GM12801 (cell line): ENCODE measurements around the gene UTS2R.

Experiments
- CTCF ChIP-seq: IDR thresholded peaks from one replicate; pipeline ENCODE4 v1.5.1; 2011; ENCODE audit warnings: control low read depth; ENCODE audit not compliant: insufficient read length; ENCODE audit errors: extremely low read depth

The UTS2R gene

DNA sequence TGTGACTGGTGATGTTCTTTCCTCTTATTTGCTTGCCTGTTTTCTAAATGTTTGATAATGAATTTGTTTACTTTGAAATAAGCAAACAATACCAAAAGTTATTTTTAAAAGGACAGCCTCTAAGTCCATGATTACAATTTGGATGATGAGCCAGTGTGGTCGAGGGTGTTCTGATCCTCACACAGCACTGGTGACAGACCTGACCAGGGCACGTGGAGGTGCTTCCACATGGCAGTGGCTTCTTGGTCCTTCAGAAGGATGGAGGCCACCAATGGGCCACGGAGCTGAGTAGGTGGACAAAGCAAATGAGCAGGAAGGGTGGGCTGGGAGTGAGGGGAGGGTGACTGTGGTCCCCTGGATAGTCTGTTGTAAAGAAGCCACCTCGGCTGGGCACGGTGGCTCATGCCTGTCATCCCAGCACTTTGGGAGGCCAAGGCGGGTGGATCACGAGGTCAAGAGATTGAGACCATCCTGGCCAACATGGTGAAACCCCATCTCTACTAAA is 16.7 kb upstream of the UTS2R start:
- TF ChIP-seq CTCF, result no peak

DNA sequence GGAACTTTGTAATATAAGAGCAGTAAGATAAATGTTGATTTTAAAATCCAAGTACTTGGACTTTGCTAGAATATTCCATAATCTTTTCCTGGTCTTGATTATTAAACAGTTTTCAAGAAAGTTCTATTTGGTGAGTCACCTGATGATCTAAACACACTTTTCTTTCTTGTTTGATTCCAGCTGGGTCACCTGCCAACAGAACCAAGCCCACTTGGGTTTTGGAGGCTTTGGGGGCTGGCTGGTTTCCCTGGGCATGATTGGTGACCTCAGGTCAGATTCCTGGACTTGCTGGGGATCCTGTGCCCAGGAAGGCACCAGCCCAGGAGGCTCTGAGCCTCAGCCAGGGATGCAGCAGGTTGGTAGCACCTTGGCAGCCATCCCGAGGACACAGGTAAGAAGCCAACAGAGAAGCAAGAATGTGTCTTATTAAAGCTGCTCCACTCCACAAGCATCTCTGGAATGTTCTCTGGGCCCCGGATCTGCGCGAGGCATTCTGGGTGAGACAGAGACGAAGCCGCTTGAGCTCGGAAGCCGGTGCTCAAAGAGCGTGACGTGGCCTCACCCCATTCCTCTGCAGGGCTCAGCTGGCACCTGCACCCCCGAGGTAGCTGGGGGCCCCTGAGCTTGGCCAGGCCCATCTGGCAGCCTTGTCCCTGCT is 15.7 kb upstream of the UTS2R start:
- no peak for TF ChIP-seq CTCF

- no peak for TF ChIP-seq CTCF
Observed at GRCh38 chr17:82356845-82357355, 14.7 kb upstream of the UTS2R start.

- no peak for TF ChIP-seq CTCF
Observed at GRCh38 chr17:82357394-82357793, 14.2 kb upstream of the UTS2R start.

DNA sequence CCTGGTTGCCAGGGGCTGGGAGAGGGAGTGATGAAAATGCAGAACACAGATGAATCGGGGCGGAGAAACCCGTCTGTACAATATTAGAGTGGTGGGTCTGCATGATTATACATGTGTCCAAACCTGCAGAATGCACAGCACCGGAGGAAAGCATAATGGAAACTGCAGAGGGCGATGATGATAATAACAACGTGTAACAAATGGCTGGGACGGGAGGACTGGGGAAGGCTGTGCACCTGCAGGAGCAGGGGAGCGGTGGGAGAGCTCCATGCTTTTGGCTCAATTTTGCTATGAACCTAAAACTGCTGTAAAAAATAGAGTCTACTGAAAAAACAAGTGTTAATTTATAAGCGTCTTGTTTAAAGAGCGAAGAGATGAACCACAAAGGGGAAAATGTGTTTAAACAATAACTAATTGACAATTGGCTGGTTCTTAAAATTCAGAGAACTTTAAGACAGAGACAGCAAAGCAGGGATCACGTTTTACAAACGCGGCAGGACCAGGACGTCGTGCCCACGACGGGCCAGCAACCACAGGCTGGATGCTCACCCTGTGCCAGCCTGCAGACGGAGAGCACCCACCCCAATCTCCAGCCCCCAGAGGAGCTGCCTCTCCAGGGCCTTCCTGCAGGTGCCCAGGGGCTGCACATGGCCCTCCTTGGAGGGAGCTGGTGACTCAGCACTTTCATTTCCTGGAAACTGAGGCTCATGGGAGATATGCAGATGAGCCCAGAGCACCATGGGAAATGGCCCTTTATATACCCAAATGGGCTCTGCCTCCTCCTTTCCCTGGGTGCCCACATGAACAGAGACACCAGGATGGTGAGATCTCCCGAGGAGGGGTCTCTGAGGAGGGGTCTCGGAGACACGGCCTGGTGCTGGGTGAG is 12.9 kb upstream of the UTS2R start, which contains the start of gene TEX19:
TEX19 (plus strand) TSS at position 783 of the 886 bp plus-strand sequence. CDS start 2,904 bp downstream, outside the sequence.
- no peak for TF ChIP-seq CTCF

DNA sequence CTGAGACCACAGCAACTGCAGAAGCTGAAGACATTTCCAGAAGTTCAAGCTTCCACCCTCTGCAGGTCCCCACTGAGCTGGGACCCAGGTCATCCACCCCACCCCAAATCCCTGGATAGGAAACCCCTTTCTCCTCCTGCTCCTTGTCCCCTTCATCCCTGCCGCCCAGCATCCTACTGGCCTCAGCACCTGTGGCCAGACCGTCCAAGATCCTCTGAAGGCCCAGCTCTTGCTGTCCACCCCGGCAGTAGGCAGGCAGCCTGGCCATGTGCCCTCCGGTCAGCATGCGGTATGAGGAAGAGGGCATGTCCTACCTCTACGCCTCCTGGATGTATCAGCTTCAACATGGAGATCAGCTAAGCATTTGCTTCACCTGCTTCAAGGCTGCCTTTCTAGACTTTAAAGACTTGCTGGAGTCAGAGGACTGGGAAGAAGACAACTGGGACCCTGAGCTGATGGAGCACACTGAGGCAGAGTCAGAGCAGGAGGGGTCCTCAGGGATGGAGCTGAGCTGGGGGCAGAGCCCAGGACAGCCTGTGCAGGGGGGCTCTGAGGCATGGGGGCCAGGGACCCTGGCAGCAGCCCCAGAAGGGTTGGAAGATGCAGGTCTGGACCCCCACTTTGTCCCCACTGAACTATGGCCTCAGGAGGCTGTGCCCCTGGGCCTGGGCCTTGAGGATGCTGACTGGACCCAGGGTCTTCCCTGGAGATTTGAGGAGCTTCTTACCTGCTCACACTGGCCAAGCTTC is 9.5 kb upstream of the UTS2R start:
- TF ChIP-seq CTCF, result no peak
